Measurements from ENCODE around the gene MEN1.

DNA sequence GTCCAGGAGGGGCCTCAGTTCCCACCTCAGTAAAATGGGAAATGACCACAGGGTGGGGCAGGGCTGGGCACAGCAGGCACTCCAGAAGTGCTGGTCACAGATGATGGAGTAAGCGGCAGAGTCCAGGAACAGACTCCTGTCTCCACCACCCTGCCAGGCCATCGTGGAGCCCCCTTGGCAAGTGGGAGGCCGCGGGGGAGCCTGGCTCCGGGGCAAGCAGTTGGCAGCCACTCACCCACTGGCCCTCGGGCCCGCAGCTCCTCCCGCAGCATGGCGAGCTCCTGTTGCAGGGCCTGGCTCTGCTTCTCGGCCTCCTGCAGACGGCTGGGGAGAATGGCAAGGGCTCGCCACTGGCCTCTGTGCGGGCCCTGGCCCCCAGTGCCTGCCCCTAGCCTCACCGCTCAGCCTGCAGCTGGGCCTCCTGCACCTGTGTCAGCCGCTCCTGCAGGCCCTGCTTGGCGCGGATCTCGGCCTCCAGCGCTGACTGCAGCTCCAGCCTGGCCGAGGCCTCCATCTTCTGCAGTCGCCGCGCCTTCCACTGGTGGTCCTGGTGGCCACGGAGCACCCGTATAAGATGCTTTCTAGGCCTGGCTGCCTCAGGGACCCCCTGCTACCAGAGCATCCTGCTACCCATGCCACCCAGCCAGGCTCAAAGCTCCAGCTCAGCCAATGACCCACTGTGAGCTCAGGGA lies 23.8 kb upstream of the MEN1 start:
- TF ChIP-seq, protein P1, sequence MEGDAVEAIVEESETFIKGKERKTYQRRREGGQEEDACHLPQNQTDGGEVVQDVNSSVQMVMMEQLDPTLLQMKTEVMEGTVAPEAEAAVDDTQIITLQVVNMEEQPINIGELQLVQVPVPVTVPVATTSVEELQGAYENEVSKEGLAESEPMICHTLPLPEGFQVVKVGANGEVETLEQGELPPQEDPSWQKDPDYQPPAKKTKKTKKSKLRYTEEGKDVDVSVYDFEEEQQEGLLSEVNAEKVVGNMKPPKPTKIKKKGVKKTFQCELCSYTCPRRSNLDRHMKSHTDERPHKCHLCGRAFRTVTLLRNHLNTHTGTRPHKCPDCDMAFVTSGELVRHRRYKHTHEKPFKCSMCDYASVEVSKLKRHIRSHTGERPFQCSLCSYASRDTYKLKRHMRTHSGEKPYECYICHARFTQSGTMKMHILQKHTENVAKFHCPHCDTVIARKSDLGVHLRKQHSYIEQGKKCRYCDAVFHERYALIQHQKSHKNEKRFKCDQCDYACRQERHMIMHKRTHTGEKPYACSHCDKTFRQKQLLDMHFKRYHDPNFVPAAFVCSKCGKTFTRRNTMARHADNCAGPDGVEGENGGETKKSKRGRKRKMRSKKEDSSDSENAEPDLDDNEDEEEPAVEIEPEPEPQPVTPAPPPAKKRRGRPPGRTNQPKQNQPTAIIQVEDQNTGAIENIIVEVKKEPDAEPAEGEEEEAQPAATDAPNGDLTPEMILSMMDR (tag by site-specific recombination; IDR thresholded peaks at IDR 0.05): no peak
- TF ChIP-seq ATF2 (tag by site-specific recombination; IDR thresholded peaks at IDR 0.05; ENCODE audit: low read depth) (no peak), FEZF1 (tag by site-specific recombination; IDR thresholded peaks at IDR 0.05) (no peak), ZNF660 (tag by site-specific recombination; IDR thresholded peaks at IDR 0.05) (no peak)

All from HEK293 (cell line).